HCT116 (cell line): ENCODE measurements around the gene MINK1.

ENCODE experiments used
- ATF3 ChIP-seq: IDR thresholded peaks from 2 replicates; pipeline ENCODE4 v1.6.1; 2012
- CBX3 ChIP-seq: IDR thresholded peaks from 2 replicates; pipeline ENCODE4 v1.6.1; 2012; ENCODE audit warnings: low read depth
- CEBPB ChIP-seq: IDR thresholded peaks from 2 replicates; pipeline ENCODE4 v1.6.1; 2012; ENCODE audit warnings: low read depth
- CTCF ChIP-seq, 3 experiments: fragments of 200-600 bp in 1 of 3; sonication (generic) in 1 of 3; IDR thresholded peaks in 2 of 3; conservative IDR thresholded peaks in 1 of 3; 2 replicates each; pipeline ENCODE4 v1.5.1; 2012 to 2017; ENCODE audit warnings: low read depth in 2 of 3, low read length in 2 of 3, antibody characterized with exemption in 1 of 3, borderline replicate concordance in 1 of 3, control low read depth in 1 of 3, mild to moderate bottlenecking in 1 of 3, mixed read lengths in 1 of 3, mixed run types in 1 of 3, moderate library complexity in 1 of 3; ENCODE audit not compliant: insufficient read depth in 1 of 3
- EZH2 ChIP-seq: fragments of 200-600 bp; sonication (generic); IDR thresholded peaks from 2 replicates; pipeline ENCODE4 v1.6.1; 2017; ENCODE audit warnings: antibody characterized with exemption, mixed run types
- EZH2phosphoT487 ChIP-seq: fragments of 200-600 bp; IDR thresholded peaks from 2 replicates; pipeline ENCODE4 v1.6.1; 2018; ENCODE audit warnings: antibody characterized with exemption, borderline replicate concordance
- JUND ChIP-seq: IDR thresholded peaks from 2 replicates; pipeline ENCODE4 v1.6.1; 2012
- POLR2A ChIP-seq: IDR thresholded peaks from 2 replicates; pipeline ENCODE4 v1.7.0; 2011; ENCODE audit warnings: borderline replicate concordance; ENCODE audit not compliant: insufficient read depth, insufficient read length; ENCODE audit errors: extremely low read depth
- POLR2AphosphoS5 ChIP-seq: IDR thresholded peaks from 2 replicates; pipeline ENCODE4 v1.6.1; 2011; ENCODE audit warnings: mild to moderate bottlenecking, low read depth, low read length, moderate library complexity
- RAD21 ChIP-seq: IDR thresholded peaks from 2 replicates; pipeline ENCODE4 v1.6.1; 2012; ENCODE audit warnings: low read depth, mild to moderate bottlenecking
- REST ChIP-seq: IDR thresholded peaks from 2 replicates; pipeline ENCODE4 v1.6.1; 2012; ENCODE audit warnings: low read depth
- YY1 ChIP-seq: IDR thresholded peaks from 2 replicates; pipeline ENCODE4 v1.6.1; 2011; ENCODE audit warnings: low read length, low read depth, moderate library complexity, mild to moderate bottlenecking; ENCODE audit not compliant: insufficient replicate concordance; ENCODE audit errors: extremely low read depth
- ZNF274 ChIP-seq: fragments of 200-500 bp; sonication (Bioruptor generic); IDR thresholded peaks from 2 replicates; pipeline ENCODE4 v1.6.1; 2014; ENCODE audit warnings: mild to moderate bottlenecking, low read depth, low read length, inconsistent platforms

GRCh38 chr17:4796552-4796920 lies 36.6 kb upstream of the MINK1 start:
- TF ChIP-seq POLR2AphosphoS5 (no peak), ATF3 (no peak), CTCF (IDR thresholded peaks at IDR 0.05 in 2 of 3, conservative IDR thresholded peaks at IDR 0.05 in 1 of 3; ENCODE audit: borderline replicate concordance in 1 of 3, insufficient read depth in 1 of 3, low read depth in 2 of 3, low read length in 2 of 3) (no peak), CBX3 (no peak), JUND (no peak), REST (no peak), POLR2A (no peak), CEBPB (no peak), EZH2 (no peak), EZH2phosphoT487 (no peak), ZNF274 (no peak), YY1 (peak; percentile 7), RAD21 (no peak)
